H9 (cell line): ENCODE measurements around the gene CD79A. TPM values are rescaled to one million over a fixed set of nuclear protein-coding genes. Genes with fewer than 3 reads are reported as not detected.

ENCODE experiments used
- DNase-seq: peaks from one replicate; pipeline ENCODE4 v3.0.0-alpha.2; 2017
- H2AFZ ChIP-seq: one replicate; pipeline ENCODE4 v1.6.1; 2013; ENCODE audit warnings: mild to moderate bottlenecking, low read length, control low read depth, moderate library complexity
- H2AK5ac ChIP-seq: 2 replicates; pipeline ENCODE4 v1.6.1; 2013; ENCODE audit warnings: low read length, control low read depth, mixed read lengths; ENCODE audit not compliant: insufficient read length
- H2BK120ac ChIP-seq: one replicate; pipeline ENCODE4 v1.6.1; 2013; ENCODE audit warnings: low read depth, mild to moderate bottlenecking, low read length, control low read depth, inconsistent platforms; ENCODE audit not compliant: poor library complexity, severe bottlenecking
- H2BK12ac ChIP-seq: 2 replicates; pipeline ENCODE4 v1.6.1; 2013; ENCODE audit warnings: low read length, control low read depth, mixed read lengths, low read depth; ENCODE audit not compliant: insufficient read length
- H2BK15ac ChIP-seq: 2 replicates; pipeline ENCODE4 v1.6.1; 2013; ENCODE audit warnings: low read depth, low read length, control low read depth
- H2BK20ac ChIP-seq: one replicate; pipeline ENCODE4 v1.6.1; 2013; ENCODE audit warnings: low read depth, mild to moderate bottlenecking, low read length, control low read depth, inconsistent platforms; ENCODE audit not compliant: poor library complexity, severe bottlenecking
- H2BK5ac ChIP-seq: 2 replicates; pipeline ENCODE4 v1.6.1; 2013; ENCODE audit warnings: low read length, control low read depth, mixed read lengths; ENCODE audit not compliant: insufficient read length
- H3K14ac ChIP-seq: 2 replicates; pipeline ENCODE4 v1.6.1; 2013; ENCODE audit warnings: low read length, control low read depth; ENCODE audit not compliant: insufficient read depth
- H3K18ac ChIP-seq: 2 replicates; pipeline ENCODE4 v1.6.1; 2013; ENCODE audit warnings: low read depth, mild to moderate bottlenecking, mixed read lengths, low read length, control low read depth; ENCODE audit not compliant: insufficient read length
- H3K23ac ChIP-seq: 2 replicates; pipeline ENCODE4 v1.6.1; 2013; ENCODE audit warnings: low read length, control low read depth, mixed read lengths, low read depth; ENCODE audit not compliant: insufficient read length
- H3K23me2 ChIP-seq: 2 replicates; pipeline ENCODE4 v1.6.1; 2013; ENCODE audit warnings: low read depth, mild to moderate bottlenecking, mixed read lengths, low read length, control low read depth; ENCODE audit not compliant: insufficient read length, poor library complexity, severe bottlenecking
- H3K27ac ChIP-seq: 2 replicates; pipeline ENCODE4 v1.5.1; 2013; ENCODE audit warnings: low read length, control low read depth, mixed read lengths, low read depth; ENCODE audit not compliant: insufficient read length
- H3K27me3 ChIP-seq: 2 replicates; pipeline ENCODE4 v1.6.1; 2013; ENCODE audit warnings: low read length, control low read depth, inconsistent platforms; ENCODE audit not compliant: insufficient read depth
- H3K4ac ChIP-seq: 2 replicates; pipeline ENCODE4 v1.6.1; 2013; ENCODE audit warnings: low read depth, mild to moderate bottlenecking, control low read depth, inconsistent platforms, low read length, moderate library complexity
- H3K4me1 ChIP-seq: 2 replicates; pipeline ENCODE4 v1.6.1; 2013; ENCODE audit warnings: low read length, control low read depth, inconsistent platforms; ENCODE audit not compliant: insufficient read depth
- H3K4me2 ChIP-seq: 2 replicates; pipeline ENCODE4 v1.6.1; 2013; ENCODE audit warnings: low read length, control low read depth, mixed read lengths; ENCODE audit not compliant: insufficient read length, insufficient read depth
- H3K56ac ChIP-seq: 2 replicates; pipeline ENCODE4 v1.6.1; 2013; ENCODE audit warnings: low read depth, mild to moderate bottlenecking, mixed read lengths, low read length, control low read depth; ENCODE audit not compliant: insufficient read length
- H3K79me1 ChIP-seq: 2 replicates; pipeline ENCODE4 v1.6.1; 2013; ENCODE audit warnings: low read depth, mild to moderate bottlenecking, moderate library complexity, low read length, control low read depth, inconsistent platforms; ENCODE audit not compliant: insufficient read depth, poor library complexity, severe bottlenecking
- H3K79me2 ChIP-seq: 2 replicates; pipeline ENCODE4 v1.6.1; 2013; ENCODE audit warnings: low read length, control low read depth, inconsistent platforms; ENCODE audit not compliant: insufficient read depth
- H3K9ac ChIP-seq: 2 replicates; pipeline ENCODE4 v1.6.1; 2013; ENCODE audit warnings: low read length, control low read depth, mixed read lengths; ENCODE audit not compliant: insufficient read length; ENCODE audit errors: extremely low read depth
- H3K9me3 ChIP-seq: one replicate; pipeline ENCODE4 v1.6.1; 2013; ENCODE audit warnings: low read depth, low read length, inconsistent platforms; ENCODE audit not compliant: control insufficient read depth
- H3T11ph ChIP-seq: one replicate; pipeline ENCODE4 v1.6.1; 2013; ENCODE audit warnings: mild to moderate bottlenecking, low read length, control low read depth, inconsistent platforms
- H4K20me1 ChIP-seq: one replicate; pipeline ENCODE4 v1.6.1; 2013; ENCODE audit not compliant: control insufficient read depth, insufficient read length, insufficient read depth
- H4K5ac ChIP-seq: 2 replicates; pipeline ENCODE4 v1.6.1; 2013; ENCODE audit warnings: low read depth, mild to moderate bottlenecking, mixed read lengths, low read length, control low read depth; ENCODE audit not compliant: insufficient read length
- H4K8ac ChIP-seq: replicated peaks from 2 replicates; pipeline ENCODE4 v1.6.1; 2013; ENCODE audit warnings: low read length, control low read depth, mixed read lengths, low read depth; ENCODE audit not compliant: insufficient read length
- H4K91ac ChIP-seq: 2 replicates; pipeline ENCODE4 v1.6.1; 2013; ENCODE audit warnings: low read depth, mild to moderate bottlenecking, moderate library complexity, mixed read lengths, low read length, control low read depth; ENCODE audit not compliant: insufficient read length
- H3K27ac Mint-ChIP-seq, 3 experiments: 2 replicates in 2 of 3; 3 replicates in 1 of 3; pipeline ENCODE4 v1.8.0; 2020 to 2021; ENCODE audit warnings: mixed read lengths in 3 of 3, mild to moderate bottlenecking in 1 of 3, moderate library complexity in 1 of 3
- H3K27me3 Mint-ChIP-seq: 2 replicates; pipeline ENCODE4 v1.8.0; 2021; ENCODE audit warnings: low read depth, mild to moderate bottlenecking, moderate library complexity, mixed read lengths
- H3K36me3 Mint-ChIP-seq, 3 experiments: 2 replicates in 2 of 3; 3 replicates in 1 of 3; pipeline ENCODE4 v1.8.0; 2020 to 2021; ENCODE audit warnings: low read depth in 3 of 3, mixed read lengths in 3 of 3; ENCODE audit not compliant: insufficient read depth in 1 of 3
- H3K4me1 Mint-ChIP-seq, 2 experiments: 2 replicates each; pipeline ENCODE4 v1.8.0; 2020; ENCODE audit warnings: mixed read lengths in 2 of 2
- H3K4me3 Mint-ChIP-seq, 2 experiments: 2 replicates in 1 of 2; 3 replicates in 1 of 2; pipeline ENCODE4 v1.8.0; 2020 to 2021; ENCODE audit warnings: mild to moderate bottlenecking in 2 of 2, mixed read lengths in 2 of 2, moderate library complexity in 1 of 2
- H3K9me3 Mint-ChIP-seq, 2 experiments: 2 replicates in 1 of 2; 3 replicates in 1 of 2; pipeline ENCODE4 v1.8.0; 2020; ENCODE audit warnings: mild to moderate bottlenecking in 2 of 2, mixed read lengths in 2 of 2, moderate library complexity in 1 of 2
- CTCF ChIP-seq: fragments of 200-600 bp; sonication (generic); conservative IDR thresholded peaks from 3 replicates; pipeline ENCODE4 v1.8.0; 2021; ENCODE audit warnings: antibody characterized with exemption, mild to moderate bottlenecking
- WGBS: extraction: QIAGEN DNeasy Blood & Tissue Kit; methylation state at CpG from one replicate; pipeline ENCODE4 v1.1.7; 2013; ENCODE audit warnings: missing lambda C conversion rate, low lambda C conversion rate, mixed read lengths; ENCODE audit not compliant: insufficient read length; ENCODE audit errors: extremely low coverage; 5-methylcytosine and 5-hydroxymethylcytosine counted together
- total RNA-seq: library from RNA; stranded (reverse); gene quantifications from 2 replicates; pipeline ENCODE4 v1.2.1, GENCODE V29; 2021

CD79A gene
- total RNA-seq, 1 experiment from 2014 or later = 0.22 TPM

- Mint-ChIP-seq H3K4me1 (peaks cover 19 to 37% of the 10 kb centered on the region in 2 experiments), H3K27me3 (peaks cover 8% of the 10 kb centered on the region), H3K4me3 (peak overlapping the region; percentile 59 to 84), H3K9me3 (peaks cover 0 to 3% of the 10 kb centered on the region in 2 experiments; a peak in 4 of 5 replicates), H3K27ac (no peak overlapping the region), H3K36me3 (no peaks in the 10 kb centered on the region)
- Histone ChIP-seq H2BK20ac (no peak overlapping the region), H4K91ac (no peak overlapping the region), H3K56ac (no peak overlapping the region), H3T11ph (no peak overlapping the region), H2BK12ac (no peak overlapping the region), H2AFZ (no peak overlapping the region), H2BK120ac (no peak overlapping the region), H4K5ac (no peak overlapping the region), H3K23me2 (peaks cover 2% of the 10 kb centered on the region), H3K4me2 (peak overlapping the region; percentile 72), H3K27ac (no peak overlapping the region), H2AK5ac (no peak overlapping the region), H3K27me3 (peaks cover 91% of the 10 kb centered on the region), H3K79me2 (no peaks in the 10 kb centered on the region), H4K20me1 (no peaks in the 10 kb centered on the region), H2BK15ac (no peak overlapping the region), H3K9ac (no peak overlapping the region), H3K4me1 (peaks cover 5% of the 10 kb centered on the region; the same call in 1 of the 2 replicates), H3K14ac (no peak overlapping the region), H4K8ac (no peak overlapping the region), H3K23ac (no peak overlapping the region), H3K9me3 (no peaks in the 10 kb centered on the region), H3K79me1 (no peaks in the 10 kb centered on the region), H2BK5ac (no peak overlapping the region), H3K18ac (no peak overlapping the region), H3K4ac (no peak overlapping the region)
- WGBS = no CpG with 5 or more reads among the region's 43 CpGs
- TF ChIP-seq CTCF = no peak
- DNase-seq = no peak
These were observed 50.6 kb downstream of the CD79A start for GRCh38 chr19:41927497-41928192.
